HFFc6 (cell line): ENCODE data around the gene PYGL. TPM values are rescaled to one million over a fixed set of nuclear protein-coding genes. Genes with fewer than 3 reads are reported as not detected.
A peak's percentile ranks its signal among the peaks of the same experiment; 100 is the strongest.

Experiments used
- DNase-seq: peaks from one replicate; pipeline ENCODE4 v3.0.0-alpha.2; 2018
- H3K27ac Mint-ChIP-seq: 2 replicates; pipeline ENCODE4 v1.8.0; 2020; ENCODE audit warnings: mild to moderate bottlenecking, mixed read lengths
- H3K27me3 Mint-ChIP-seq: 2 replicates; pipeline ENCODE4 v1.8.0; 2021; ENCODE audit warnings: mild to moderate bottlenecking, moderate library complexity, mixed read lengths; ENCODE audit not compliant: insufficient read depth
- H3K36me3 Mint-ChIP-seq: 2 replicates; pipeline ENCODE4 v1.8.0; 2021; ENCODE audit warnings: low read depth, mixed read lengths
- H3K4me1 Mint-ChIP-seq: 2 replicates; pipeline ENCODE4 v1.8.0; 2020; ENCODE audit warnings: low read depth, mixed read lengths
- H3K4me3 Mint-ChIP-seq: 2 replicates; pipeline ENCODE4 v1.8.0; 2020; ENCODE audit warnings: mild to moderate bottlenecking, moderate library complexity, mixed read lengths
- H3K9me3 Mint-ChIP-seq: 2 replicates; pipeline ENCODE4 v1.8.0; 2020; ENCODE audit warnings: mild to moderate bottlenecking, mixed read lengths
- total RNA-seq, 6 experiments: library from RNA; stranded (reverse); fragmentation: NEBNext Ultra II Directional; extraction: Animal tissue kit (Norgen Biotek cat#: 25700); gene quantifications; 2 replicates in 1 of 6; 3 replicates in 5 of 6; pipeline ENCODE4 v1.2.3, GENCODE V29; 2021
- TF ChIP-seq, protein P1 (sequence below): fragments of 200-600 bp; sonication (generic); IDR thresholded peaks from 2 replicates; pipeline ENCODE4 v1.5.0; 2021; ENCODE audit warnings: antibody characterized with exemption, mild to moderate bottlenecking

Gene PYGL
- total RNA-seq, 6 experiments from 2014 or later, result 28.8 to 41.8 (median 30.6) TPM

- no peak for DNase-seq
- Mint-ChIP-seq H3K36me3 (peaks cover 25% of the 10 kb centered on the region), H3K4me1 (peaks cover 71% of the 10 kb centered on the region), H3K9me3 (no peaks in the 10 kb centered on the region), H3K4me3 (no peak overlapping the region), H3K27me3 (peaks cover 2% of the 10 kb centered on the region; the same call in 1 of the 2 replicates), H3K27ac (peak overlapping the region; percentile 28)
- TF ChIP-seq, protein P1, sequence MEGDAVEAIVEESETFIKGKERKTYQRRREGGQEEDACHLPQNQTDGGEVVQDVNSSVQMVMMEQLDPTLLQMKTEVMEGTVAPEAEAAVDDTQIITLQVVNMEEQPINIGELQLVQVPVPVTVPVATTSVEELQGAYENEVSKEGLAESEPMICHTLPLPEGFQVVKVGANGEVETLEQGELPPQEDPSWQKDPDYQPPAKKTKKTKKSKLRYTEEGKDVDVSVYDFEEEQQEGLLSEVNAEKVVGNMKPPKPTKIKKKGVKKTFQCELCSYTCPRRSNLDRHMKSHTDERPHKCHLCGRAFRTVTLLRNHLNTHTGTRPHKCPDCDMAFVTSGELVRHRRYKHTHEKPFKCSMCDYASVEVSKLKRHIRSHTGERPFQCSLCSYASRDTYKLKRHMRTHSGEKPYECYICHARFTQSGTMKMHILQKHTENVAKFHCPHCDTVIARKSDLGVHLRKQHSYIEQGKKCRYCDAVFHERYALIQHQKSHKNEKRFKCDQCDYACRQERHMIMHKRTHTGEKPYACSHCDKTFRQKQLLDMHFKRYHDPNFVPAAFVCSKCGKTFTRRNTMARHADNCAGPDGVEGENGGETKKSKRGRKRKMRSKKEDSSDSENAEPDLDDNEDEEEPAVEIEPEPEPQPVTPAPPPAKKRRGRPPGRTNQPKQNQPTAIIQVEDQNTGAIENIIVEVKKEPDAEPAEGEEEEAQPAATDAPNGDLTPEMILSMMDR, result no peak
These were observed 7.4 kb downstream of the PYGL start for GRCh38 chr14:50936882-50937281.

DNA sequence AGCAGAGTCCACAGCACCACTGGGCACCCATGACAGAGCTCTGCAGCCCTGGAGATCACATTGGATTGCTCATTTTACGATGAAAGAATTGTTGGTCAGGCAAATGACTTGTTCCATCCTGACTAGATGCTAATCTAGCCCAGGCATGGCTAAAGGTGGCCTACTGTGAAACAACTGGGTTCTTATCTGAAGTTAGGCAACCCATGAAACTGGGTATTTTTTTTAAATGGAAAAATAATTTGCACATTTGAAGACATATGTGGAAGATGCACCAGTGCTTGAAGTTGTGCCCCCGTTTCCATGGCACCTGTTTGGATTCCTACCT is 8.3 kb downstream of the PYGL start:
- Mint-ChIP-seq H3K36me3 (peaks cover 26% of the 10 kb centered on the region), H3K27me3 (peaks cover 2% of the 10 kb centered on the region; the same call in 1 of the 2 replicates), H3K4me1 (peaks cover 62% of the 10 kb centered on the region), H3K4me3 (no peak overlapping the region), H3K27ac (no peak overlapping the region), H3K9me3 (no peaks in the 10 kb centered on the region)
- TF ChIP-seq, protein P1, result no peak
- DNase-seq, result peak; percentile 25

GRCh38 chr14:50935126-50936015 is 8.9 kb downstream of the PYGL start:
- TF ChIP-seq, protein P1, result no peak
- Mint-ChIP-seq H3K9me3 (no peaks in the 10 kb centered on the region), H3K27ac (no peak overlapping the region), H3K4me1 (peaks cover 56% of the 10 kb centered on the region), H3K36me3 (peaks cover 27% of the 10 kb centered on the region), H3K27me3 (peaks cover 2% of the 10 kb centered on the region; the same call in 1 of the 2 replicates), H3K4me3 (no peak overlapping the region)
- no peak for DNase-seq

DNA sequence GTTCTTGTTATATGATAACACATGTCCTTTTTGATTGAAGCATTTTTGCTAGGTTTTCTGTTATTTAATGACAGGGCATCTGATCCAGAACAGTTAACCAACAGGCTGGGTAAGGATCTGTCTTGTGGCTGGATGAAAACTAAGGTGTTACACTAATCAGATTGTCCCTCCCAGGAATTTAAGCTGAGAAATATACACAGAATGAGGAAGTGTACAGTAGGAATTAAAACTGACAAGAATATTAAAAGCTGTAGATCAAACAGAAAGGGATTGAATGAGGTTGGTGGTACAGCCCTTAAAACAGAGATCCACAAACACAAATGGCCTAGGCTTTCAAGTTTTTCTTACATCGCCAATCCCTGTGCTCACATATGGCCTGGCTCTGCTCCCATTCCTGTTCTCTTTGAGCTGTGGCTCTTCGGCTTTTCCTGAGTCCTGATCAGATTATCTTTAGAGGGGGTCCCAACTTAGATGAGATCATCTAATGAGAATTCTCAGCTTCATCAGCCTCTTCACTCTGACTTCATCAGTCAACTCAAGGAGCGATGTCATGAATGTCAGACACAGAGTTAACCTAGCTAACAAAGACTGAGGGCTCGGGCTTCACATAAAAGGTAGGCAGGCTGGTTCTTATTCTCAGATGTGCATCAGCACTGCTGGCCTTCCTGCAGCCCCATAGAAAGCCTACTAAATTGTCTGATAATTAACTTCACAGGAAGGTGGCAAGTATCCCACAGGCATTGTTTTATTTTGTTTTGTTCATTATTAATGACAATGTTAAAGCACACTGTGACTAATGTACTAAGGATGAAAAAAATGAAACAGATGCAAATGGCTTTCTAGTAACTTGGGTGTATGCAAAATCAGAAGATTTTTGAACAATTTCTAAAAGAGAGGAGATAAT is 11.4 kb downstream of the PYGL start:
- TF ChIP-seq, protein P1, result no peak
- Mint-ChIP-seq H3K36me3 (peaks cover 31% of the 10 kb centered on the region), H3K9me3 (no peaks in the 10 kb centered on the region), H3K27me3 (peaks cover 2% of the 10 kb centered on the region; the same call in 1 of the 2 replicates), H3K4me1 (peaks cover 58% of the 10 kb centered on the region), H3K4me3 (no peak overlapping the region), H3K27ac (no peak overlapping the region)
- DNase-seq, result no peak

GRCh38 chr14:50932156-50932555 is 12.1 kb downstream of the PYGL start:
- H3K4me1 Mint-ChIP-seq, result peaks cover 57% of the 10 kb centered on the region
- peaks cover 31% of the 10 kb centered on the region for H3K36me3 Mint-ChIP-seq
- no peak overlapping the region for H3K27ac Mint-ChIP-seq
- TF ChIP-seq, protein P1, result no peak
- H3K27me3 Mint-ChIP-seq, result peaks cover 2% of the 10 kb centered on the region; the same call in 1 of the 2 replicates
- no peak overlapping the region for H3K4me3 Mint-ChIP-seq
- no peak for DNase-seq
- H3K9me3 Mint-ChIP-seq, result no peaks in the 10 kb centered on the region
